Right atrium auricular region (tissue), 2 donors: ENCODE data around the gene LPCAT3. TPM values are rescaled to one million over a fixed set of nuclear protein-coding genes. Genes with fewer than 3 reads are reported as not detected.

Experiments used
- DNase-seq: peaks from one replicate; pipeline ENCODE4 v3.0.0-alpha.2; 2019; ENCODE audit warnings: low spot score
- H3K27ac ChIP-seq, 2 donors: fragments of 200-600 bp; sonication (generic); 1 replicate in 1 of 2; 2 replicates in 1 of 2; pipeline ENCODE4 v1.5.1; 2016 to 2019
- H3K27me3 ChIP-seq, 2 donors: fragments of 200-600 bp; sonication (generic); one replicate each; pipeline versions ENCODE4 v1.5.1 to v1.6.0; 2017 to 2019
- H3K36me3 ChIP-seq: fragments of 200-600 bp; sonication (generic); one replicate; pipeline ENCODE4 v1.5.1; 2016
- H3K4me1 ChIP-seq, 2 donors: fragments of 200-600 bp; sonication (generic); one replicate each; pipeline versions ENCODE4 v1.5.1 to v1.6.0; 2017 to 2019
- H3K4me3 ChIP-seq, 2 donors: fragments of 200-600 bp; sonication (generic); 1 replicate in 1 of 2; 2 replicates in 1 of 2; pipeline ENCODE4 v1.5.1; 2017 to 2019; ENCODE audit warnings: mild to moderate bottlenecking in 1 of 2, moderate library complexity in 1 of 2
- H3K9me3 ChIP-seq, 2 donors: fragments of 200-600 bp; sonication (generic); one replicate each; pipeline ENCODE4 v1.5.1; 2019
- total RNA-seq, 2 donors: library from RNA; depleted of rRNA; stranded (reverse); fragments of >200 nt; gene quantifications; one replicate each; pipeline ENCODE4 v1.1.0, GENCODE V29; 2016
- TF ChIP-seq, protein P1 (sequence below), 2 donors: fragments of 200-600 bp; sonication (generic); IDR thresholded peaks; one replicate each; pipeline ENCODE4 v1.5.1; 2019; ENCODE audit warnings: antibody characterized with exemption in 2 of 2

LPCAT3 gene
- total RNA-seq, 2 donors from 2014 or later: 20.0 to 33.3 TPM

DNA sequence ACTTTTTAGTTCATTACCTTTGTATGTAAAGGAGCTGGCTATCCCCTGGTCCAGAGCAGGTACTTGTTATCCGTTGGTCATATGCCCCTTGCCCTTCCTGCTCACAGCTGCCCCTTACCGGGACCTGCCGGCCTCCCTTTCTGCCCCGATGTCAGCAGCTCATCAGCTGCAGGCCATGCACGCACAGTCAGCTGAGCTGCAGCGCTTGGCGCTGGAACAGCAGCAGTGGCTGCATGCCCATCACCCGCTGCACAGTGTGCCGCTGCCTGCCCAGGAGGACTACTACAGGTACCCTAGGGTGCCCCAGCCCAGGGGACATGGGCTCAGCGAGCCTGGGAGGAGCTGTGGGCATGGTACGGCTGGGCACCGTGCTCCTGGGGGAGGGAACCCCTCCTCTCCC lies 77.0 kb downstream of the LPCAT3 start:
- H3K36me3 ChIP-seq: peaks cover 9% of the 10 kb centered on the region
- no peaks in the 10 kb centered on the region for H3K27me3 ChIP-seq
- peaks cover 0 to 58% of the 10 kb centered on the region in 2 donors for H3K4me1 ChIP-seq

GRCh38 chr12:6939191-6939540 lies 79.1 kb downstream of the LPCAT3 start:
- Histone ChIP-seq H3K27ac (no peak overlapping the region), H3K27me3 (no peaks in the 10 kb centered on the region), H3K4me1 (peaks cover 0 to 61% of the 10 kb centered on the region in 2 donors), H3K9me3 (no peaks in the 10 kb centered on the region), H3K36me3 (peaks cover 22% of the 10 kb centered on the region), H3K4me3 (no peak overlapping the region)
- TF ChIP-seq, protein P1, sequence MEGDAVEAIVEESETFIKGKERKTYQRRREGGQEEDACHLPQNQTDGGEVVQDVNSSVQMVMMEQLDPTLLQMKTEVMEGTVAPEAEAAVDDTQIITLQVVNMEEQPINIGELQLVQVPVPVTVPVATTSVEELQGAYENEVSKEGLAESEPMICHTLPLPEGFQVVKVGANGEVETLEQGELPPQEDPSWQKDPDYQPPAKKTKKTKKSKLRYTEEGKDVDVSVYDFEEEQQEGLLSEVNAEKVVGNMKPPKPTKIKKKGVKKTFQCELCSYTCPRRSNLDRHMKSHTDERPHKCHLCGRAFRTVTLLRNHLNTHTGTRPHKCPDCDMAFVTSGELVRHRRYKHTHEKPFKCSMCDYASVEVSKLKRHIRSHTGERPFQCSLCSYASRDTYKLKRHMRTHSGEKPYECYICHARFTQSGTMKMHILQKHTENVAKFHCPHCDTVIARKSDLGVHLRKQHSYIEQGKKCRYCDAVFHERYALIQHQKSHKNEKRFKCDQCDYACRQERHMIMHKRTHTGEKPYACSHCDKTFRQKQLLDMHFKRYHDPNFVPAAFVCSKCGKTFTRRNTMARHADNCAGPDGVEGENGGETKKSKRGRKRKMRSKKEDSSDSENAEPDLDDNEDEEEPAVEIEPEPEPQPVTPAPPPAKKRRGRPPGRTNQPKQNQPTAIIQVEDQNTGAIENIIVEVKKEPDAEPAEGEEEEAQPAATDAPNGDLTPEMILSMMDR (IDR thresholded peaks at IDR 0.05): no peak
- no peak for DNase-seq

More for the DNA sequence above, 77.0 kb downstream of the LPCAT3 start:
- no peak overlapping the region for H3K4me3 ChIP-seq
- no peaks in the 10 kb centered on the region for H3K9me3 ChIP-seq
- TF ChIP-seq, protein P1 (IDR thresholded peaks at IDR 0.05): no peak
- H3K27ac ChIP-seq: no peak overlapping the region
- no peak for DNase-seq

DNA sequence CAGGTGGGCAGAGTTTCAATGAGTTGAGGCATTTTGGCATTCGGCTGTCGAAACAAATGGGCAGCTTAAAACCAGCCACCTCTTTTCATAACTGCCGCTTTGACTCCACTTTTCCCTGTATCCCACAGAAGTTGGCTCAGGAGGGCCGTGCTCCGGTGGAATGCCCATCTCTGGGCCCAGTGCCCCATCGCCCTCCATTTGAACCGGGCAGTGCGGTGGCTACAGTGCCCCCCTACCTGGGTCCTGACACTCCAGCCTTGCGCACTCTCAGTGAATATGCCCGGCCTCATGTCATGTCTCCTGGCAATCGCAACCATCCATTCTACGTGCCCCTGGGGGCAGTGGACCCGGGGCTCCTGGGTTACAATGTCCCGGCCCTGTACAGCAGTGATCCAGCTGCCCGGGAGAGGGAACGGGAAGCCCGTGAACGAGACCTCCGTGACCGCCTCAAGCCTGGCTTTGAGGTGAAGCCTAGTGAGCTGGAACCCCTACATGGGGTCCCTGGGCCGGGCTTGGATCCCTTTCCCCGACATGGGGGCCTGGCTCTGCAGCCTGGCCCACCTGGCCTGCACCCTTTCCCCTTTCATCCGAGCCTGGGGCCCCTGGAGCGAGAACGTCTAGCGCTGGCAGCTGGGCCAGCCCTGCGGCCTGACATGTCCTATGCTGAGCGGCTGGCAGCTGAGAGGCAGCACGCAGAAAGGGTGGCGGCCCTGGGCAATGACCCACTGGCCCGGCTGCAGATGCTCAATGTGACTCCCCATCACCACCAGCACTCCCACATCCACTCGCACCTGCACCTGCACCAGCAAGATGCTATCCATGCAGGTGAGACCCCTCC lies 79.7 kb downstream of the LPCAT3 start:
- peaks cover 28% of the 10 kb centered on the region for H3K36me3 ChIP-seq

DNA sequence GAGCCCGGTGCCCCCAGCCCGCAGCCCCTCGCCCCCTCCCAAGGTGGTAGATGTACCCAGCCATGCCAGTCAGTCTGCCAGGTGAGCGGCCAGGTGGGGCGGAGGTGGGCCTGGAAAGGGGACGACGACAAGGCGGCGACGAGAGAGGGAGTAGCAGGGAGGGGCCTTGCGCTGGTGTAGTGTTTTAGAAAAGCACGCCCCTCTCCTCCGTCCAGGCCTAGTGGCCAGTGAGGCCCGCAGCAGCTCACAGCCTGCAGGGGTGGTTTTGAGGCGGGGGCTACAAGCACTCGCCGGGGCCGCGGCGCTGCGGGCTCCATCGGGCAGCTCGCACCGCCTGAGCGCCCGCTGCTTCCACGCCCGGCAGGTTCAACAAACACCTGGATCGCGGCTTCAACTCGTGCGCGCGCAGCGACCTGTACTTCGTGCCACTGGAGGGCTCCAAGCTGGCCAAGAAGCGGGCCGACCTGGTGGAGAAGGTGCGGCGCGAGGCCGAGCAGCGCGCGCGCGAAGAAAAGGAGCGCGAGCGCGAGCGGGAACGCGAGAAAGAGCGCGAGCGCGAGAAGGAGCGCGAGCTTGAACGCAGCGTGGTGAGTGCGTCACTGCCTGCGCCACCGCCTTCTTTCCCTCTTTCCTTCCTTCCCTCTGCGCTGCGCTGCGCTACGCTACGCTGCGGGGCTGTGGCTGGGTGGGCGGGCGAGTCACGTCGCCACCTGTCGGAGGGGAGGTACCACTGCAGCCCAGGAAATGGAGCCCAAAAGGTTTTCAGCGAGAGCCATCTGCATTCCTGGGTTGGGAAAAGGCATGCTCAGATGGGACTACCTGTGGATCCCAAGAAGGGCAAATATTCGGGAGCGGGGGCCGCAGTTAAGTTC lies 80.6 kb downstream of the LPCAT3 start:
- H3K27ac ChIP-seq: peak overlapping the region; percentile 87 to 95
- H3K27me3 ChIP-seq: no peaks in the 10 kb centered on the region
- peaks cover 28% of the 10 kb centered on the region for H3K36me3 ChIP-seq
- H3K4me1 ChIP-seq: peaks cover 0 to 65% of the 10 kb centered on the region in 2 donors
- DNase-seq: peak; percentile 94
- H3K9me3 ChIP-seq: no peaks in the 10 kb centered on the region
- TF ChIP-seq, protein P1 (IDR thresholded peaks at IDR 0.05): peak; percentile 95 to 97
- H3K4me3 ChIP-seq: peak overlapping the region; percentile 42 to 72

More for the DNA sequence above, 79.7 kb downstream of the LPCAT3 start:
- no peak for DNase-seq
- TF ChIP-seq, protein P1 (IDR thresholded peaks at IDR 0.05): no peak
- Histone ChIP-seq H3K27ac (peak overlapping the region; percentile 87 to 95), H3K4me1 (peaks cover 0 to 66% of the 10 kb centered on the region in 2 donors), H3K27me3 (no peaks in the 10 kb centered on the region), H3K4me3 (peak overlapping the region; percentile 42 to 72), H3K9me3 (no peaks in the 10 kb centered on the region)

DNA sequence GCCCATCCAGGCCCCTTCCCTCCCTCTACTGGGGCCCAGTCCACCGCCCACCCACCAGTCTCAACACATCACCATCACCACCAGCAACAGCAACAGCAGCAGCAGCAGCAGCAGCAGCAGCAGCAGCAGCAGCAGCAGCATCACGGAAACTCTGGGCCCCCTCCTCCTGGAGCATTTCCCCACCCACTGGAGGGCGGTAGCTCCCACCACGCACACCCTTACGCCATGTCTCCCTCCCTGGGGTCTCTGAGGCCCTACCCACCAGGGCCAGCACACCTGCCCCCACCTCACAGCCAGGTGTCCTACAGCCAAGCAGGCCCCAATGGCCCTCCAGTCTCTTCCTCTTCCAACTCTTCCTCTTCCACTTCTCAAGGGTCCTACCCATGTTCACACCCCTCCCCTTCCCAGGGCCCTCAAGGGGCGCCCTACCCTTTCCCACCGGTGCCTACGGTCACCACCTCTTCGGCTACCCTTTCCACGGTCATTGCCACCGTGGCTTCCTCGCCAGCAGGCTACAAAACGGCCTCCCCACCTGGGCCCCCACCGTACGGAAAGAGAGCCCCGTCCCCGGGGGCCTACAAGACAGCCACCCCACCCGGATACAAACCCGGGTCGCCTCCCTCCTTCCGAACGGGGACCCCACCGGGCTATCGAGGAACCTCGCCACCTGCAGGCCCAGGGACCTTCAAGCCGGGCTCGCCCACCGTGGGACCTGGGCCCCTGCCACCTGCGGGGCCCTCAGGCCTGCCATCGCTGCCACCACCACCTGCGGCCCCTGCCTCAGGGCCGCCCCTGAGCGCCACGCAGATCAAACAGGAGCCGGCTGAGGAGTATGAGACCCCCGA lies 81.4 kb downstream of the LPCAT3 start:
- Histone ChIP-seq H3K36me3 (peaks cover 28% of the 10 kb centered on the region), H3K27ac (peak overlapping the region; percentile 87 to 95), H3K9me3 (no peaks in the 10 kb centered on the region), H3K4me1 (peaks cover 0 to 71% of the 10 kb centered on the region in 2 donors), H3K4me3 (peak overlapping the region; percentile 42 to 72), H3K27me3 (no peaks in the 10 kb centered on the region)
- no peak for DNase-seq
- TF ChIP-seq, protein P1 (IDR thresholded peaks at IDR 0.05): no peak
